Inflammatory macrophage treated with lipopolysaccharide for 4 hours (primary cell): ENCODE data around the gene CTSZ.
"Not testable (repeated sequence)": the region's sequence is repeated elsewhere in the genome, so short reads cannot be mapped to it uniquely, and the experiment has no call there.

ENCODE experiments used
- DNase-seq: peaks from one replicate; pipeline ENCODE4 v3.0.0-alpha.2; 2020

CTSZ gene

DNA sequence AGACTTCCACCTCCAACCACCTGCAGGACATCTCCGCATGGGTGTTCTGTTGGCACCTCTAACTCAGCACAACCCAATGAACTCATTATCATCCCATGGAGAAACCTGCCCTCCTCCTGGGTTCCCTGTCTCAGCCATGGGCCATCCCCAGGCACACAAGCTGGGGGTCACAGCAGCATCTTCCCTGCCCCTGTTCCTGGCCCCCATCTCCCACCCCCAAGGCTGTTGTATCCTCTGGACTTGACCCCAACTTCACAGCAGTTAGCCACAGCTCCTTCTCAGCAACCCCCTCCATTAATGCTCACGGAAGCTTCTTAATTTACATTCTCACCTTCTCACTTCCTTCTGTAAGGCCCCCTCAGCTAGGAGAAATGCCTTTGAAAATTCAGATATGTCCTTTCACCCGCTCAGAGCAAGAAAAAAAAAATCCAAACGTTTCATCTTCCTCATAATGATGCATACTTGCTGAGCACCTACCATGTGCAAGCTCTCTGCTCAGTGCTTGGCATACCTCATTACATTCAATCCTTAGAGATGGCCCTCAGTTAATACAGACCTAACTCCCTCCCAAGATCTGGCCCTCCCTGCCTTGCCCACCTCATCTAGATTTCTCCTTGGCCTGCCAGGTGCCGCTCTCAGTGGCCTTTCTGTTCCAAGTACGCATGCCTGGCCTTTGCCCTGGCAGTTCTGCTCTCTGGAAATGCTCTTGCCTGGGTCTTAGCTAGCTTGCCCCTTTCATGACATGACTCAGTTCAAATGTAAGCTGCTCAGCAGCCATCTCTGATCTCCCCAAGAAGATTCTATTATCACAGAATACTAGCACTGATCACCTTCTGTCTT is 28.5 kb downstream of the CTSZ start:
- DNase-seq, result no peak

DNA sequence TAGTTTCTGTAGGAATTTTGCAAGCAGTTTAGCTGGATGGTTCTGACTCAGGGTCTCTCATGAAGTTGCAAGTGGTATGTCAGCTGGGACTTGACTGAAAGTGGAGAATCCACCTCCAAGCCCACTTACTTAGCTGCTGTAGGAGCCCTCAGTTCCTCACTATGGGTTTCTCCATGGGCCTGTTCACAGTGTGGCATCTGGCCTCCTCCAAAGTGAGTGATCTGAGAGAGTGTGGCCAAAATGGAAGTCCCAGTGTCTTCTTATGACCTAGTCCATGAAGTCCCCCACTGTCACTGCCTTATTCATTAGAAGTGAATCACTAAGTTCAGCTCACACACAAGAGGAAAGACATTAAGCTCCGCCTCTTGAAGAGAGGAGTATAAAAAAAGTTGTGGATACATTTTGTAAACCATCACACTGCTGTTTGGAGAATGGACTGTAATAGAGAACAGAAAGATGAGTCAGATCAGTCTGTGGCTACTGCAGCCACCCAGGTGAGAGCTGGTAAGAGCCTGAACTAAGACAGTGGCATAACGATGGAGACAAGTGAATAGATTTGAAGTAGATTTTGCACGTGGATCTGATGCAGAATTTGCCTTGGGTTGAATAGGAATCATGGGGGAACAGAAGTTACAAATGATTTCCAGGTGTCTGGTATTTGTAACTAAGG is 30.9 kb downstream of the CTSZ start:
- DNase-seq, result peak; percentile 26

GRCh38 chr20:58975353-58975752 is 31.7 kb downstream of the CTSZ start:
- no peak for DNase-seq

GRCh38 chr20:58973866-58974265 is 33.2 kb downstream of the CTSZ start:
- peak; percentile 14 for DNase-seq

- no peak for DNase-seq
Observed at GRCh38 chr20:58973179-58973578, 33.9 kb downstream of the CTSZ start.

GRCh38 chr20:58971429-58971828 is 35.6 kb downstream of the CTSZ start:
- no peak for DNase-seq

DNA sequence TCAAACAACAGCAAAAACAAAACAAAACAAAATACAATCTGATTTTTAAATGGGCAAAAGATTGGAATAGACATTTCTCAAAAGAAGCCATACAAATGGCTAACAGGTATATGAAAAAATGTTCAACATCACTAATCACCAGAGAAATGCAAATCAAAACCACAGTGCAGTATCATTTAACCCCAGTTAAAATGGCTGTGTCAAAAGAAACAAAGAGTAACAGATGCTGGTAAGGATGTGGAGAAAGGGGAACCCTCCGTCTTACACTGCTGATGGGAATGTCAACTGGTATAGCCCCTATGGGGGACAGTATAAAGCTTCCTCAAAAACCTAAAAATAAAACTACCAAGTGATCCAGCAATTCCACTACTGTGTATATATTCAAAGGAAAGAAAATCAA is 36.9 kb downstream of the CTSZ start:
- no peak for DNase-seq

GRCh38 chr20:58969439-58969838 is 37.6 kb downstream of the CTSZ start:
- DNase-seq, result no peak

GRCh38 chr20:58967652-58968429 is 39.2 kb downstream of the CTSZ start:
- no peak for DNase-seq

- no peak for DNase-seq
Observed at GRCh38 chr20:58965270-58966064, 41.6 kb downstream of the CTSZ start.

DNA sequence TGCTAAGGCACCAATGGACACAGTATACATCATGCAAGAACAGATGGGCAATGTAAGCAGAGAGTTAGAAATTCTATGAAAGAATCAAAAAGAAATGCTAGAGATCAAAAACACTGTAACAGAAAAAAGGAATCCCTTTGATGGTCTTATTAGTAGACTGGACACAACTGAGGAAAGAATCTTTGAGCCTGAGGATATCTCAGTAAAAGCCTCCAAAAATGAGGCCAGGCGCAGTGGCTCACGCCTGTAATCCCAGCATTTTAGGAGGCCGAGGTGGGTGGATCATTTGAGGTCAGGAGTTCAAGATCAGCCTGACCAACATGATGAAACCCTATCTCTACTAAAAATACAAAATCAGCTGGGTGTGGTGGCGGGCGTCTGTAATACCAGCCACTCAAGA is 43.1 kb downstream of the CTSZ start:
- DNase-seq, result not testable (repeated sequence)

DNA sequence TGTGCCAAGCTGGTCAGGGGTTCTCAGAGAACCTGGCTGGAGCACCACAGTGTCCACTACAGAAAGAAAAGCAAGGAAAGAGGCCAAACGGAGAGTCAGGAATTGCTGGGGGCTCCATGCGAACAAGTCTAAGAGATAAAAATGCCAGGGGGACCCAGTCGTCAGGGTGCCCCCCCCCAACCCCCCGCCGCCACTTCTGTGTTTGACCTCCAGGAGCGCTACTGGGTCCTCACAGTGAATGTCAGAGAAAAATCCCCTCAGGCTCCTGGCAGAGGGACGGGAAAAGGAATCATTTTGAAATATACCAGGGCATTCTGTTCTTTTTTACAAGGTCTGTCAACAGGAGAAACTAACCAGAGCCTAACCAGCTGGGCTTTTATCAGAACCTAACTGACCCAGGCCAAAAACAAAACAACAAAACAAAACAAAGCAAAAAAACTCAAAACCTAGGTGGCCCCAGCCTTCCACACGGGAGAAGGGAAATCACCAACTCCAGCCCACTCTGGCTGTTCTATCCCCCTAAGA is 43.9 kb downstream of the CTSZ start:
- DNase-seq, result no peak

DNA sequence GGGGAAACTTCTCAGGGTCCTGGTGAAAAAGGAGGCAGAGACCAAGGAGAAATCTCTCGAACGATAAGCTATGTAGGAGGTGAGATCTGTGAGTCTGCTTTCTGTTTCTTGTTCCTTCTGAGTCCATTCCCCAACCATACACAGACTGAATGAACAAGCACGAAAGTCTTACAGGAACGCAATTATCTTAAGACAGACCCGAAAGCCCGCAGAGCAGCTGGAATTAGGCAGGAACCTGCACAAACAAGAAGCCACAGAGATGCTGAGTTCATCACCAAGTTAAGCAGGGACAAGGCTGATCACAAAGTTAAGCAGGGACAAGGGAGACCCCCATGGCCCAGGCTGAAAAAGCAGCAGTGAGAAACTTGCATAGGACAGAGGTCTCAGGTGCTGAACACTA is 47.4 kb downstream of the CTSZ start:
- DNase-seq, result no peak

- DNase-seq, result peak; percentile 79
Observed at GRCh38 chr20:58956078-58956477, 51.0 kb downstream of the CTSZ start.

DNA sequence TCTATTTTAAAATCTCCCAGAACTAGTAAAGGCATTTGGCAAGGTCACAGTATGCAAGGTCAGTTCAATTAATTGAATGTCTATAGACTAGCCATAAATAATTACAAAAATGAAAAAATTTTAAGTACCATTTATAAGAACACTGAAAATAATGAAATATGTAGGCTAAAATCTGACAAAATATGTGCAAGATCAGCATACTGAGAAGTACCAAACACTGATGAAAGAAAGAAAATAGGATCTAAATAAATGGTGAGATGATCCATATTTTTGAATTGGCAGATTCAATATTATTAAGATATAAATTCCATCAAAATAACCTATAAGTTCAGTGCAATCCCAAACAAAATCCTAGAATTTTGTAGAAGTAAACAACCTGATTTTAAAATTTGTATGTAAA is 54.0 kb downstream of the CTSZ start:
- no peak for DNase-seq

DNA sequence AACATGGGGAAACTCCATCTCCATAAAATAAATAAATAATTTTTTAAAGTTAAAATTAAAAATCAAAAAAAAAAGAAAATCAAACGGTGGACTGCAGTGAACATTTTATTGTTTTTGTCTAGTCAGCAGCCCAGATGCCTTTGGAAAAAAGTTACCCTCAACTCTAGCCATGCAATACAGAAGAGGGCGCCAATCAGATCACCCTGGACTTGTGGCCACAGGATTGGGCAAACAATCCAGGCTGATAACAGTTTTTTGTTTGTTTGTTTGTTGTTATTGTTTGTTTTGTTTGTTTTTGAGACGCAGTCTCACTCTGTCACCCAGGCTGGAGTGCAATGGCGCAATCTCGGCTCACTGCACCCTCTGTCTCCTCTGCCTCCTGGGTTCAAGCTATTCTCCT is 56.5 kb downstream of the CTSZ start:
- DNase-seq, result no peak

DNA sequence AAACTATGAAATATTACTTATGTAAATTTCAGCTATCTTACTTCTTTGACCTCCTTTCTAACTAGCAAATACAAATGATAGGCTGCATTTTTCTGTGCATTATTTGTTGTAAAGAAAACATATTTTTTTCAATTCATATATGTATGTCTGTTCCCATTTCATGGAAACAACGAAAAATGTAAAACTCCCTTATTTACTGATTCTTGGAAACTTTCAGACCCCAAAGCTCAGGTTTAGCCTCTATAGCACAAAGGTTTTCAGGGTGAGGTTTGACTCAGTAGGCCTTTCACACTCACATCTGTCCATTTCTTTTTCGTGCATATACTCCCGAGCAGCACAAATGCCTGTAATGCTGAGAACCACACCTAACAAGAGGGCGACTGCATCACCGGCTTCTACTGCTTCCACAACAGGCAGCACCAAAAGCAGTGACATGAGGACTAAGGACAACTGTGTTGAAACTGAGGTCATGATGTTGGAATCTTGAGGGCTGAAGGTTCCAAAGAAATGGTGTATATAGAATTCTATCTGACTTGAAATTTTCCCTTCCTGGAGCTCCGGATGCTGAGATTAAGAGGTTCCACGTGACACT is 59.2 kb downstream of the CTSZ start:
- not testable (repeated sequence) for DNase-seq

DNA sequence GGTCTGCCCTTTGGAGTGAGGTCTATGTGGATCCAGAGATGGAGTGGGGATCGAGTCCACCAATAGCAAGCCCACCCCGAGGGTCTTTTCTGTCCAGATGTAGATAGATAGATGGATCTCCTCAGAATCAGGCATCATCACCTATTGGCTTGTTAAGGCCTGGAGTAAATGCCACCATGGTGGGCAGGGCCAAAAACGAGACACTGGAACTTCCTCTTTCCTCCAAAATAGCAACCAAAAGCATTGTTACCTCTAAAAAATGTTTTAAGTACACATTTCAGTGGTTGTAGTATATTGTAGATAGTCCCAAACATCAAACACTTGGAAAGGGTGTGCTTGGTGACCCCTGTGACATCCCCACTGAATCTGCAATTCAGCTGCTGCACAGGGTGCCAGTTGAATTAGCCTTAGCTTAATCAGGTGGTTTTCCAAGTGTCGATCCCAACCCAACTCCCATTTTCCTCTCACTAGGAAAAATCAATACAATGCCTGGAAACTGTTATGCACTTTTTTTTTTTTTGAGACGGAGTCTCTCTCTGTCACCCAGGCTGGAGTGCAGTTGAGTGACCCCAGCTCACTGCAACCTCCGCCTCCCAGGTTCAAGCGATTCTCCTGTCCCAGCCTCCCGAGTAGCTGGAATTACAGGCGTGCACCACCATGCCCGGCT is 61.0 kb downstream of the CTSZ start:
- peak; percentile 26 for DNase-seq
